Hippocampal formation (tissue), 2 donors: ENCODE measurements around the gene FAM241A.
"Not testable (repeated sequence)": the region's sequence is repeated elsewhere in the genome, so short reads cannot be mapped to it uniquely, and the experiment has no call there.

Experiments
- DNase-seq, 2 donors: peaks; one replicate each; lab custom pipeline; 2025; lab: John Stamatoyannopoulos, UW

Gene FAM241A

DNA sequence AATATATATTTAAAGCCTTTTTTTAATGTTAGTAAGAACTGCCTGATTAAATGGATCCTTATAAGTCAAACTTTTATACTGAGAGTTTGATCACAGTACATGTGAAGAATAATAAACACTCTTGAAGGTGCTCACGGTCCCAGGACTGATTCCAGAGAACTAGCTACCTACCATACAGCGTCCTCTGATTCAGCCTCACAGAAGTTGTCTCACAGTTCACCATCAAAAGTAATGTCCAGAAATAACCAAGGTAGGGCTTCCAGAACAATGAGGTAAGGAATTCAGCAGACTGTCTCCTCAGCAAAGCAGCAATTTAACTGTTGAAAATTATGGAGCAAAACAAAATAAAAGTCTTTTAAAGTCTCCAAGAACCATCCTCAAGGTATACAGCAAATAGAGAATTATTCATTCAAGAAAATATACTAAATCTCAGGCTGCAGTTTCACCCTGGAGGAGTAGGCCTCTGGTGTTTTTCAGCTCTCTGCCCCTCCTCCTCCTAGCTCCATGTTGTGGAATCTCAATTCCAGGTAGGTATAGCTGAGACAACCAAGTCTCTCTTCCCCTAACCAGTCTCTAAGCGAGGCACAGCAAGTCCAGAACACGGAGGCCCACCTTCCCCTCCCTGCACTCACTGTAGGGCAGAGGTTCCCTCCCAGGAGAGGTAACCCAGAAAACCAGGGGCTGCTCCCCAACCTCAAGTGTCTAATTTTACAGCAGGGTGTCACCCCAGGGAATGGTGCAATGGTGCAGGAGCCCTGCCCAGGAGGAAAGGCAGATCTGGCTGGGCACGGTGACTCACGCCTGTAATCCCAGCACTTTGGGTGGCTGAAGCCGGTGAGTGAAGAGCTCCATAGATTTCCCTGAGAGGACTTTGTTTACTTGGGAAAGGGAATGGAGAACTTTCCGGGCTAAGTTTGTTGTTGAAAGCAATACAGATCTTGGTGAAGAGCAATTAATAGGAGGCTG is 28.6 kb downstream of the FAM241A start:
- no peak for DNase-seq

DNA sequence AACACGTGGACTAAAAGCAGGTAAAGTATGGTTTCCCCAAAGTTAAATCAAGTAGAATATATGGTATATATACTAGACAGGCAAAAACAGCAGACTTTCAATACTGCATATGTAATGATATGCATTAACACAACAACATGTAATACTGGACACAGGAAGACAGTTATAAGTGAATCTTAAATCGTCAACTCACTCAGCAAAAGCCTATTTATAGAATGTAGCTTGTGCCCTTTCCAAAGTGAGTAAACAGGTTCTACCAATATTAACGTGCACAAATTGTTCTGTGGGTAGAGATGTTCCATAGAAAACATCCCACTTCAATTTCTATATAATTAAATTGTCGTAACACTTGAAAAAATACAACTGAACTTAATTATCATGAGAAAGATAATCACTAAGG is 30.6 kb downstream of the FAM241A start:
- DNase-seq = no peak

DNA sequence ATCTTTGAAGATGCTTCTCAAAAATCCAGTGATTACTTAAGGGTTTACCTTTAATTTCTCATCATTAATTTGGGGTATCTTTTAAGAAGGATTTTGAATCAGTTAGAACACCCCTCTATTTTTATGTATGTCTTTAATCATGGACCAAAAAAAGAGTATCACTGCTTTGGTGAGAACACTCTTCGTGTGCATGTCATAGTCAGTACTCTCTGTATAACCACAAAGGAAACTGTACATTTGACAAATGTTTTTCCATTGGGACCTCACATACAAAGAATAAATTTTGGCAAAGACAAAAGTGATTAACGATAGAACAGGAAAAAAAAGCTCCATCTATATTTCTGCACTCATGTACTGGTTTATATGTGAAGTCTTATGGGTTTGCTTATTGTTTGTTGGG is 31.3 kb downstream of the FAM241A start:
- no peak for DNase-seq

DNA sequence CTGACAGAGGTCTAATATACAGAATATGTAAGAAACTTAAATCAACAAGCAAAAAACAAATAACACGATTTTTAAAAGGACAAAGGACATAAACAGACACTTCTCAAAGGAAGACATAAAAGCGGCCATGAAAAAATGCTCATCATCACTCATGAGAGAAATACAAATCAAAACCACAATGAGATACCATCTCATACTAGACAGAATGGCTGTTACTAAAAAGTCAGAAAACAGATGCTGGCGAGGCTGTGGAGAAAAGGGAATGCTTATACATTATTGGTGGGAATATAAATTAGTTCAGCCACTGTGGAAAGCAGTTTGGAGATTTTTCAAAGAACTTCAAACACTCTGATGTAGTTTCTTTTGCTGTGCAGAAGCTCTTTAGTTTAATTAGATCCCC is 33.5 kb downstream of the FAM241A start:
- DNase-seq = not testable (repeated sequence)

DNA sequence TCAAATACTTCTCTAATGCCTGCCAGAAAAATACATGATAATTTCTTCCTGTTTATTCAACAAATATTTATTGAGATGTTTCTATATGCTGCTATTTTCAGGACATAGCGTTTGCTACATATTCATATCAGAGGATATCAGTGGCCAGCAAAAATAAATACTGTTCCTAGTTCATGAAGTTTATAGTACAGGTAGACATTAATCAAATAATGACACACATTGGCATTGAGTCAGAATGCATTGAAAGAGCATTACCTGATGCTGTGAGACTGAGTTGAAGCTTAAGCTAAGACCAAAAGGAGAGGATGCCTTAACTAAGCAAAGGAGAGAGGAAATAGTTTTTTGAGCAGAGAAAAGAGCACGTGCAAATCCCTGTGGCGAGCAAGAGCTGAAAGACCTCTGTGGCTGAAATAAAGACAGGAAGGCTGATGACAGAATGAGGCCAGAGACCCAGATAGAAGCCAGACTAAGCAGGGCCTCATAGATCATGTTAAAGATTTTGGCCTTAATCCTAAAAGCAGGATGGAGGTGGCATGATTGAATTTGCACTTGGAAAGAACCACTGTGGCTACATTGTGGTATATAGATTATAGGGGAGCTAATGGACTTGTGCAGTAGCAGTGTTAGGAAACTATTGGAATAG is 36.2 kb downstream of the FAM241A start:
- no peak for DNase-seq

DNA sequence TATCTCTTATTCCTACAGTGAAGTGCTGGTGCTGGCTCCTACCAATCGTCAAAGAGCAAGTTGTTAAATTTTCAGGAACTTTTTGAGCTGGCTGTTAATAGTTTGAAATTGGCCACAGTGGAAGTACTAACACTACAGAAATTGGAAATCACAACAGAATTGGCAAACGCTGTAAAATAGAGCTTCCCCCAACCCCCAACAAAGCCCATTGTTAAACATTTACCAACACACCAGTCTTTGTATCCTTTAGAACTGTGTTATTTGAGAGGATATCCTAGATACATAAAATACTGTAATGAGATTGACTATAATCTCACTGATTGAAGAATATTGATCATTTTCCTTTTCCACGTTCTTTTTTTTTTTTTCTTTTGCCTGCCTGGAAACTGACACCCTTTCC is 37.4 kb downstream of the FAM241A start:
- peak in 1 of 2 donors; percentile 19 for DNase-seq

DNA sequence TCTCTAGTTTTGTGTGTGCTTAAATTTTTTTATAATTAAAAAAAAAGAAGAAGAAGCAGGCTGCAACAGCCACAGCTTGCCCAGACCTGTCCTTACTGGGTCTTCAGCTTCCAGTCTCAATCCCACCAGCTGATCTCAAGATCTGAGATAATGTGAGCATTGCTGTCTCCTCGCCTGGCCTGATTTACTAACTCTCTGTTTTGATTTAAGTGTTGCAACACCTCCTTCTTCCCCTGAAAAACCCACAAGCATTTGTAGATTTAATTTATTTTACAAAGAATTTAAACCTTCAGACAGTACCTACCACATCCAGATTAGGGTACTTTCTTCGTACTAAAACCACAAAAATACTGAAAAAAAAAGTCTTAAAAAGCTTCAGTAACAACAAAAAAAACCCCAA is 38.0 kb downstream of the FAM241A start:
- no peak for DNase-seq

DNA sequence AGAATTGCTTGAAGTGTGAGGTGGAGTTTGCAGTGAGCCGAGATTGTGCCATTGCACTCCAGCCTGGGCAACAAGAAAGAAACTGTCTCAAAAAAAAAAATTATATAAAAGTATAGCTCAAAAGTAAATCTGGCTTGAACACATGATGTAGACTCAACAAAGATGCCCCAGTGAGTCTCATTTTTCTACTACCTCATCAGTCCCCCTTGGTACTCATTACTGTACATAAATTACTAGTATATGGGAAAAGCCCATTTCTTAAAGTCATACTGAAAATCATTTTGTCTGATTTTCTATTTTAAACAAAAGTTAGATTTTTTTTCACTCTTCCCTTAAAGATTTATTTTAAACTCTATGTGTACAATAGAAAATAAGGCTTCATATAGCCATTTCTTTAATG is 39.2 kb downstream of the FAM241A start:
- DNase-seq = no peak

DNA sequence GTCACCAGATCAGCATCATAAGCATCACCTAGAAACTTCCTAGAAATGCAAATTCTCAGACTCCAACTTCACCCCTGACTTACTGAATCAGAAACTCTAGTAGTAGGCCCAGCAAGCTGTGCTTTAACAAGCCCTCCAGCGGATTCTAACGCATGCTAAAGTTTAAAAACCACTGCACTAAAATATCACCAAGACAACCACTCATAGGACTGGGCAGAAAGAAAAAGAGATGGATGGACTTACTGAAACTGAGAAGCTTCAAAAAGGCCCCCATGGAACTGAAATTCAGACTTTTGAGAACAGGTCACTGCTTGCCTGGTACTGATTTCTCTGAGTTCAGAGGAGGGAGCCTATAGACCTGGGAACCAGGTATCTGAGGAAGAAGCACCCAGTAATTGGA is 40.1 kb downstream of the FAM241A start:
- no peak for DNase-seq

DNA sequence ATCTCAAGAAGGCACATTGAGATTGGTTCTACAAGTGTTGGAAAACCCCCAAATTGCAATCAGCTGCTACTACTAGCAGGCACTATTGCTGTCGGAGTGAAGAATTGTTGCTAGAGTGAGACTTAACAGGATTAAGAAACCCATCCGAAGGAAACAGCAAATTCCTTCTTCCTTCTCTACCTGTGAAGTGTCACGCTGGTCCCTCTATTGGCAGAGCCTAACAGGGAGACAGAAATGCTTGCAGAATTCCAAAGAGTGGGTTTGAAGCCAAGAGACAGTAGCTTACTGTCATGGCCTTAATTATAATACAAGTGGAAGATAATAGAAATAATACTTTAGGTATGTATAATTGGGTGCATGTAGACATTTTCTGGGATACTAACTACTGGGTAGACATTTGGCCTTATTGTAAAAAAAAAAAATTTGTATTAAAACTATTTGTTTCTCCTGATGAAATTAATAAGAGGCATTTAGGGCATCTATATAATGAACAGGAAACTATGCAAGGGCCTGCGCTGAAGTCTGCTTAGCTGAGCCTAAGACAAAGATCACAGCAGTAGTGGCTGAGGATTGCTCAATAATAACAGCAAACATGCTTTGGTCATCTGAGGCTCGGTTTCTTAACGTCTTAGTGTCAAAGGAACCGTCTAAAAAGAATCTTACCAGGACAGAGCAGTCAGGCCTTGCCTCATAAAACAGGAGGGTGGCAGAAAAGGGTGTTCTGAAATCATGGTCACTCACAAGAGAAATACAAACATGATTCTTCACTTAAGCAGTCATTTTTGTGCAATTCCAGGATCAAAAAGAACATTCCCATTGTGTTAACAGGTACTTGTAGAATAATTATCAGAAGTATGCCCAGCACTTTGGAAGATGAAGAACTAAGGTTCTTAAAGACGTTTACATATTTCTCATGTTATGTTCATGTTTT is 40.8 kb downstream of the FAM241A start:
- no peak for DNase-seq

DNA sequence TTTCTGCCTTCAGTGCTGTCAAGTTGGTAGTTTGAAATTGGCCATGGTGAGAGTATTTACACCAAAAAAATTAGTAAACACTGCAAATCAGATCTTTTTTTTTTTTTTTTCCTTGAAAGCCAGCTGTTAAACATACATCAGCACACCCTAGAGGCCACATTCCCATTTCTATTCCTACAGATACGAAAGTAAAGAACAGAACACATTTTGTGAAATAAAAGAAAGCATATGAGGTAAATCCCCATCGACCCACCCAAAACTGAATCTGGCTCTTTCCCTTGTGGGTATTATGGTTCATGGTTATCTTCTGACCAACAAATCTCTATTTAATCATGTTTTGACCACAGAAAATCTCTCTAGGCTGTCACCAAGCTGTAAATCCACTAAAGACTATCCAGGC is 44.5 kb downstream of the FAM241A start:
- DNase-seq = peak in 1 of 2 donors; percentile 11

DNA sequence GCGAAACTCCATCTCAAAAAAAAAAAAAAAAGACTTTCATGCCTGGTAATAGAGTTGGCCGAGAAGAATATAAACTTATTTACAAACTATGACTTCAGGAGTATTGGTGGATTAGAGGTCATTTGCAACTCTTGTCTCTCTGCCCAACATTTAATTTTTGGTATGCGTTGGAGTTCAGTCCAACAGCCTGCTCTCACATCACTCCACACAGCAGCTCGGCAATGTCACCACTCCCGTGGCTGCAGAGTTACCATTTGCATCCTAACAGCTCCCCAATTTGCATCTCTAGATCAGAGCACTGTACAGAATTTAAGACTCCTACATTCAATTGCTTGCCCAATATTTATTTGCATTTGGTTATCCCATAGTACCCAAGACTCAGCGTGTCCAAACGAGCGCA is 45.4 kb downstream of the FAM241A start:
- DNase-seq = no peak

DNA sequence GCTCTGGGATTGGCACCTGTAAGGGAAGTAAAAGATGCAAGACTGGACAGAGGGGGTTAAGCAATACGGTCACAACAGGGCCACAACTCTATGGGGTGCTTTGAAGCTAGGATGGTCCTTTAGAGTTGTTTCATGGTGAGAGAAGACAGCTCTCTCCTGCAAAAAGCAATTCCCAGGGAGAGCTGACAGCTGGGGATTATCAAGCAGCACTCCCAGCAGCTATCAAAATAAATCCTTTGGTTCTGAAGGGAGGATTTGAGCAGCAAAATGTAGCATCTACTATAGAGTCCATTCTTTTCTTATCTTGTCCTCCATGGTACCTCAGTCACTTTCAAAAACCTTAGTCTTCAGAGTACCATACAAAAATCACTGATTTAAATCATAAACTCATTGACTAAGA is 51.2 kb downstream of the FAM241A start:
- no peak for DNase-seq

DNA sequence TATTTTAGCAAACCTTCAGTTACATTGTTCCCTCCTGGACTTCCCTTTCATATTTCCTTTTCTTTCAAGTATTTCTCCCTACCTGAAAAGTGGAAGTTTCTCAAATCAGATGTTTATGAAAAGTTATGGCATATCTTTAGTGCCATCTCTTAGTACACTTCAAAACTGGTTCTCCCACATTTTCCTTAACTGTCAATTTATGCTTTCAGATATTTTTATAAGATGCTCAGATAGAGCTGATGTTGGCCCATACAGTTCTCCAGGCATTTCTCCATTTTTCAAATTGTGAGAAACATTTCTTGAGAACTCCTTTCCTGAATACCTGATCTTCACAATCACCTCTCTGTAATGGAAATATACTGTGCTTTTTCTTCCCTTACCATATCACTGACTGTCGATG is 53.8 kb downstream of the FAM241A start:
- DNase-seq = no peak

DNA sequence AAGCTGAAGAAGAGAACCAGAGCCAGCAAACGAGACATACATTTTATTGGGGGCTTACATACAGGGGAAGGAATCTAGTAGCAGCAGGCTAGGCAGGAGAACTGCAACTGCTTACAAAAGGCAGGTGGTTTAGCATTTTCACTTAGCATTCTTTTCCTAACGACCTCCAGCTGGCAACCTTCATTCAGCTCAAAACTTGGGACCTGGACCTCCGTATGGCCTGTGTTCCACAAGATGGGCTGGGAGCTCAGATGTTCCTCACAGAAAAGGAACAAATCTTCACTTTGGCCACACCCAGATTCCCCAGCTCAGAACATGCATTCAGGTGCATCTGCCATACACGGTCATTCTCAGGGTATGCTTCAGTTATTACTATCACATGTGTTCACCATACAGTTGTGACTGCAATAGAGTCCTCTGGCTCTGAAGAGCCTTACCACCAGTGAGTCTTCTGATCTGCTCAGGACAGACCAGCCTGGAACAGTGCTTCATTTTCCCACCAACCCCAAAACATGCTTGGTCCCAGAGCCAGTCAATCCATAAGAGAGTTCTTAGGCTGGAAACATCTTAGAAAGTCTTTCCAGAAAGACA is 56.8 kb downstream of the FAM241A start:
- no peak for DNase-seq

DNA sequence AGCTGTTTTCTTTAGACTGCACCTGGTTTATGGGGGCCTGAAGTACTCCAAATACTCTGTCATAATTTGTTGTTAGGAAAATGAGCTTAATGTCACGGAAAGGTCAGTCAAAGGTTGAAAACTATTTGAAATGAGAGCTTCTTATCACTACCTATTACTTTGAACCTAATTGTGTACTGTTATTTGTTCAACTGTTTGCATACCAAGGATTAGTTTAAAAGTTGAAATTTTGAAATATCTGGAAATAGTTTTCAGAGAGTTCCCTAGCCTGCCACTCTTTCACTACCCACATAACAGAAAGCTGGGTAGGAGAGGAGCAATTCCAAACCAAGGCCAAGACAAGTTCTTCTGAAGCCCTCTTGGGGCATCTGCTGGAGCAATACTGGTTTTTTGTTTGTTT is 58.3 kb downstream of the FAM241A start:
- DNase-seq = no peak

DNA sequence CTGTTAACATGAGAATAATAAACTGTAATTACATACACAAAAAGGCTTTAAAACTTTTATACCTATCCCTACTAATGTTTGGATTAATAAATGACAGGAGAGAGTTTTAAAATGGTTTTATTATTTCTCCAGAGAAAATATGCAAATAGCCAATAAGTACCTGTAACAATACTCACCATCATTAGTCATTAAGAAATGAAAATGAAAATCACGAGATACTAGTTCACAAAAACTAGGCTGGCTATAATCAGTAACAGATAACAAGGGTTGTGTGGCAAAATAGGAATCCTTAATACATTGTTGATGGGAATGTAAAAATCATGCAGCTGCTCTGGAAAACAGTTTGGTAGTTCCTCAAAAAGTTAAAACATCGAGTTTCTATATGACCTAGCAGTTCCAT is 61.2 kb downstream of the FAM241A start:
- DNase-seq = no peak

DNA sequence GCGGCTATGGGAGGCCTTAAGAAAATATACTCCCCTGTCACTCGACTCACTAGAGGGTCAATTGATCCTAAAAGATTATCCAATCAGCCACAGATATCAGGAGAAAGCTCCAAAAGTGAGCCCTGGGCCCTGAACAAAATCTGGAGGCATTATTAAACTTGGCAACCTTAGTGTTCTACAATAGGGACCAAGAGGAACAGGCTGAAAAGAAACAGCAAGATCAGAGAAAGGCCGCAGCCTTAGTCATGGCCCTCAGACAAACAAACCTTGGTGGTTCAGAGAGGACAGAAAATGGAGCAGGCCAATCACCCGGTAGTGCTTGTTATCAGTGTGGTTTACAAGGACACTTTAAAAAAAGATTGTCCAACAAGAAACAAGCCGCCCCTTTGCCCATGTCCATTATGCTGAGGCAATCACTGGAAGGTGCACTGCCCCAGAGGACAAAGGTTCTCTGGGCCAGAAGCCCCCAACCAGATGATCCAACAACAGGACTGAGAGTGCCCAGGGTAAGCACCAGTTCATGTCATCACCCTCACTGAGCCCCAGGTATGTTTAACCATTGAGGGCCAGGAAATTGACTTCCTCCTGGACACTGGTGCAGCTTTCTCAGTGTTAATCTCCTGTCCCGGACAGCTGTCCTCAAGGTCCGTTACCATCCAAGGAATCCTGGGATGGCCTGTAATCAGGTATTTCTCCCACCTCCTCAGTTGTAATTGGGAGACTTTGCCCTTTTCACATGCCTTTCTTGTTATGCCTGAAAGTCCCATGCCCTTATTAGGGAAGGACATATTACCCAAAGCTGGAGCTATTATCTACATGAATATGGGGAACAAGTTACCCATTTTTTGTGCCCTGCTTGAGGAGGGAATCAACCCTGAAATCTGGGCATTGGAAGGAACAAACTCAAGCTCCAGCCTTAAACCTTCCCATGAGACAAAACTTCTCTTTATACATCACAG is 63.2 kb downstream of the FAM241A start:
- DNase-seq = not testable (repeated sequence)

DNA sequence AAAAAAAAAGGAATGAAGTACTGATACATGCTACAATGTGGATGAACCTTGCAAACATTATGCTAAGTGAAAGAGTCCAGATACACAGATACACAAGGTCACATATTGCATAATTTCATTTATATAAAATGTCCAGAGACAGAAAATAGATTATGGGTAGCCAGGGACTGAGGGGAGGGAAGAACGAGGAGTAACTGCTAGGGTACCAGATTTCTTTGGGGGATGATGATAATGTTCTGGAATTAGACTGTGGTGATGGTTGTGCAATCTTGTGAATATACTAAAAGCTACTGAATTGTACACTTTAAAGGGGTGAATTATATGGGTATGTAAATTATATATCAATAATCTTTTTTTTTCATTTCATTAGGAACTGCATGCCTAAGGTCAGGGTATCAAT is 65.5 kb downstream of the FAM241A start:
- no peak for DNase-seq

DNA sequence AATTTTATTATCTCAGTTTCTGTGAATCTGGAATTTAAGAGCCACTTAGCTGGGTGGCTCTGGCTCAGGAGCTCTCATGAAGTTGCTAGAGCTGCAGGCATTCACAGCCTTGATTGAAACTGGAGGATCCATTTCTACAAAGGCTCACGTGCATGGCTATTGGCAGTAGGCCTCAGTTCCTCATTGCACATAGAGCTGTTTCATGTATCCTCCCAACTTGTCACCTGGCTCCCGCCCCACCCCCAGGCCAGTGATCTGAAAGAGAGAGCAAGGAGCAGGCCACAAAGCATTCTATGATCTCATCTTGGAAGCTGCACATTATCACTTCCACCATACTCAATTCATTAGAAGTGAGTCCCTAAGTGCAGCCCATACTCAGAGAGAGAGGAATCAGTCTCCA is 67.8 kb downstream of the FAM241A start:
- no peak for DNase-seq

DNA sequence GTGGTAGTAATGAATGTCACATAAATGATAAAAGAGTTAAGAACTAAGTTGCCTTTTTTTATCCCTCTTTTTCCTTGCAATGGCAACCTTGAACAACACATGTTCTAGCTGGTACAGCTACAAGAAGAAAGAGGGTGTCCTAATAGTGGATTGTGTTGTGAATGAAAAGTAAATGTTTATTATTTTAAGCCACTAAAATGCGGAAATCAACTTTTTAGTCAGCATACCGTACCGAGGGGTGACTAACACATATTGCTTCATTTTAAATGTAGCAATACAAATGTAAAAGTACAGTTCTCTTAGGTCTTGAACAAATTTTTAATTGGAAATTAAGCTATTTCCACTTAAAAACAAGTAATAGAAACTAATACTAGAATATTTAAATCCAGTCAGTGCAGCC is 68.6 kb downstream of the FAM241A start:
- no peak for DNase-seq
